Middle frontal gyrus (tissue), 1 donor: Measurements from ENCODE around the gene CSTB.

Experiments
- DNase-seq: peaks from one replicate; pipeline ENCODE4 v3.0.0-alpha.2; 2015; ENCODE audit warnings: low spot score; ENCODE audit errors: extremely low spot score

CSTB gene

DNA sequence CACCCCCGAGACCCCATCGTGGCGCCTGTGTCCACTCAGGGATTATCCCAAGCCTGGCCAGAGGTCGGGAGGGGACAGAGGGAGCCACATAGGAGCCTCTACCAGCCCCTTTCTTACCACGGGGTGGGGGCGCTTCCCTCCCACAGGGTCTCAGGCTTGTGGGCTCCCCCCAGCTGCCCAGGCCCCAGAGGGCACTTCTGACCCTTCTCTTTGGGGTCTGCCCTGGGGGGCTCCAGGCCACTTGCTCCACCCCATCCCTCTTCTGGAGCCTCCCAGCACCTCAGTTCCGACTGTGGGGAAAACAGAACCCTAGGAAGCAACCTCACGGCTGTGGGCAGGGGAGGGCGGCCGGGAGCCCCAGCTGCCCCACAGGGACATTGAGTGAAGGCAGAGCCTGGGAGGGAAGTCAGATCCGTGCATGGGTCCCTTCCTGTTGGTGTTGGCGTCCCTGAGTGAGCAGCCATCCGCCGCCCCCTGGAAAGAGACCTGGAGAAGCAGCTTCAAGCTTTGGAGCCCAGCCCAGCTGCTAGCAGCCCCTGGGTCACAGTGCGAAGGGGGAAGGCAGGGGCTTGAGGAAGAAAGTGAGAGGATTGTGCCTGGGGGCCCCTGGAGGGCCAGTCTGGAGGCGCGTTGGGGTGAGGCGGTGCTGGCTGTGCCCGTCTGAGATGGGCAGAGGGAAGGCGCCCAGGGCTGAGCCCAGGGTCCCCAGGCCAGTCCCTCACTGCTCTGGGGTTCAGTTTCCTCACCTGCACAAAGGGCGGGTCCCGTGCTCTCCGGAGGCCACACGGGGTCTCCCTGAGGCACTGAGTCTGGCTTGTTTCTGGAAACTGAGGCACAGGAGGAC, 35.4 kb upstream of the CSTB start:
- DNase-seq: no peak

DNA sequence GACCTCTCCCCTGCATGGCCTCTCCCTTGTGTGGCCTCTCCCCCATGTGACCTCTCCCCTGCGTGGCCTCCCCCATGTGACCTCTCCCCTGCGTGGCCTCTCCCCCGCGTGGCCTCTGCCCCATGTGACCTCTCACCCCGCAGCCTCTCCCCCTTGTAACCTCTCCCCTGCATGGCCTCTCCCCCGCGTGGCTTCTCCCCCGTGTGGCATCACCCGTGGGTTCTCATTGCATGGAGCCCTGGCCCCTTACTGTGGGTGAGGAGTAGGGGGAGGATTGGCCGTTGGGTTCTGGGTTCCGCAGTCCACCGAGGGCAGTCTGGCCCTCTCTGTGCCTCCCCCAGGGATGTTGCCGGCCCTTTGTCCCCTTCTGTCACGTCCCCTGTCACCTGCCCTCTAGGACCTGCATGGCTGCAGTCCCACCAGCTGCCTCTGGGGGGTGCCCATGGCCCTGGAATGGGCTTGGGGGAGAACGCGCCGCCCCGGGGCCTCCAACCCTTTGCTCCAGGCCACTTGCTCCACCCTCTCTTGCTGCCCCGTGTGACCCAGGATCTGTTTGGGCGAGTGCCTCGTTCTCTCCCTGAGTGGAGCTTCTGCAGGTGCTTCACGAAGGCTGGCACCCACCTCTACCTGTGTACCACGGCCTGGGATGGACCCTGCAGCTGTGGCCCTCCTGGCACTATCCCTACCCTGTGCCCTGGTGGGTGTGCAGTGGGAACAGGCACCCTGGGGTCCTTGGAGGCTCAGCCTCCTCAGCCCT, 34.6 kb upstream of the CSTB start:
- no peak for DNase-seq

DNA sequence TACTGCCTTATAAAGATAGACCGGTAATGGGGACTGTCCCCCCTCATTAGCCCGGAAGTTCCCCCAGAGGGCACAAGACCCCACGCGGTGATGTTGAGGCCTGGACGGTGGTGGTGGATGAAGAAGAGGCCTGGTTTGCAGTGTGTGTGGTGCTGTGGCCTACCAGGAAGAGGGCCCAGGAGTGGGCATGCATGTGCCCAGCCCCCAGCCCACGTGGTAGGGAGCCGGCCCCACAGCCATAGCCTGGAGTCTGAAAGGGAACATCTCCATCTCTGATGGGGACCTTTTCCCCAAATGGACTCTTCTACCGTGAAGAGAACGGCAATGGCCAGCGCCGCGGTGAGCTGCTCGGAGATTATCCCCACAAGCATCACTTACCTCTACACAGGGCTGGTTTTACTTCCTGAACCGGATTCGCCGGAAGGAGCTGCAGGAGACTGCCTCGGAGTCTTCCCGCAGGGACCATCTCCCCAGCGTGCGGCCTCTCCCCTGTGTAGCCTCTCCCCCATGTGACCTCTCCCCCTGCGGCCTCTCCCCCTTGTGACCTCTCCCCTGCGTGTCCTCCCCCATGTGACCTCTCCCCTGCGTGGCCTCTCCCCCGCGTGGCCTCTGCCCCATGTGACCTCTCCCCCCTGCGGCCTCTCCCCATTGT, 33.9 kb upstream of the CSTB start:
- DNase-seq: no peak

DNA sequence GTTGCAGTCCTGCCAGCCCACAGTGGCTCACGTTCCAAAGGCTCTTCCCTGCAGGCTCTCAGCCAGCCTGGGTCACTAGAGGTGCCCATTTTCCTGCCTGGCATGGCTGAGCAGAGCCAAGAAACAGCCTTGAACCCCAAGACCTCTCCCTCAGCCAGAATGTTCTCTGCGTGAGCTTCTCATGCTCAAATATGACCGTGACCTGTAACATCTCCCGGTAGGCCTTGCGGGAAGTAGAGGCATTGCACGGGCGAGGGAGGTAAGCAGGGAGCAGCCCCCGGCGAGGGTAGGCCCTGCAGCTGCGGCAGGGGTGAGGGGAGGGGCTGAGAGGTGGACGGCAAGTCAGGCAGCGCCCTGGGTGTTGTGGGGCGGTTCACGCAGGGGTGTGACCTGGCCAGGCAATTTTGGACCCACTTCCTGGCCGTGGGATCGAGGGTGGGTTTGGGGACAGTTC, 33.3 kb upstream of the CSTB start:
- DNase-seq: no peak

DNA sequence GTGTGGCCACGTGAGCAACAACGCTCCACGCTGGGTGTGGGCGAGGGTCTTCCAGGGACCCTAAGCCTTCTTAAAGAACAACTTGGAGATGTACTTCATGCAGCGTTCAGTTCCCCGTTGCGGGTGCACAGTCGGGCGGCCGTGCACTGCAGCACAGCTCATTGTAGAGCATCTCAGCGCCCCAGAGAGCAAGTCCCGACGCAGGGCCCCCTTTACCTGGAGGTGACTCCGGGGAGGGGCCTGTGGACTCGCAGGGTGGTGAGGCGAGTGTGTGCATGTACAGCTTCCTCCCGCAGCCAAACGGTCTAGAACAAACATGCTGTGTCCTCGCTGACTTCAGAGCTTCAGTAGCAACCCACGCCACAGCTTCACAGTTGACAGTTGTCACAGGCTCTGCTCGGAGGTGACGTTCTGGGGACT, 32.7 kb upstream of the CSTB start:
- no peak for DNase-seq

DNA sequence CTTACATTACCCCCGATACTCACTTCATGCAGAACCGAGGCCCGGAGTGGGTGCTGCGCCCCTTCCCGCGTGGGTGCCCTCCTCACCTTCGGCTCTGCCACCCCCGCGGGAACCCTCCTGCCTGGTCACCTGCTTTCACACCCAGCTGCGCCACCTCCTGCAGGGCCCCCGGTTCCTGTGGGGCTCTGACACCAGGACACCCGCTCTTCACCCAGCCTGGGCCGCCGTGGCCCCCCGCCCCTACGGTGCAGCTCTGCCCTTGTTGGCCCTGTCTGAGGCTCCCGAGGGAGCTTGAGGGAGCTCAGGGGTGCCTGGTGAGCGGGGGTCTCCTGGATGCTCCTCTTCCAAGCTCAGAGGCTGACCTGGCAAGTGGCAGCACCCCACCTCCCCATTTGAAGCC, 32.3 kb upstream of the CSTB start:
- DNase-seq: no peak

DNA sequence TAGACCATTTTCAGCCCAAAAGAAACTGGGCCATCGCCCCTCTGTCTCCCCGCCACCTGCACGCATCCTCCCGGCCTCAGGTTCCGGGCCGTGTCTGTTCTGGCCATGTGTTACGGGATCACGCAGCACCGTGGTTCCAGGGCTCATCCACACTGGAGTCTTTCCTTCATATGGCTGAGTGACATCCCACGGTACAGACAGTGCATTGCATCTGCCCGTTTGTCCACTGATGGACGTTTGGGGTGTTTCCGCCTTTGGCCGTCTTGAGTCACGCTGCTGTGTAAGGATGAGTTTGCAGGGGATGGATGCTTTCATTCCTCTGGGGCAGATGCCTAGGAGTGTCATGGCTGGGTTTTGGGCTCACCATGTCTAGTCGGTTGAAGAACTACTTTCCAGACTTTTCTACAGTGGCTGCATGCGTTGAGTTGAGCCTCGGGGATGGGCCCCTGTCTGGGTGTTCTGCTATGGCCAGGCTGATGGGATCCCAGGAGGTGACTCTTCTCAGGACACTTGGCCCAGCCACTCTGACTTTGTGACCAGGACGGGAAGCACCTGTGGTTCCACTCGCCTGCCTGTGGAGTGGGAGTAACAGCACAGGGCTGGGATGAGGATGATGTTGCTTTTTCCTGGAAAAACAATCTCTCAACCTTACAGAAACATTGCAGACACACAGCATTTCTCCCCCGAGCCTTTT, 30.1 kb upstream of the CSTB start:
- no peak for DNase-seq

DNA sequence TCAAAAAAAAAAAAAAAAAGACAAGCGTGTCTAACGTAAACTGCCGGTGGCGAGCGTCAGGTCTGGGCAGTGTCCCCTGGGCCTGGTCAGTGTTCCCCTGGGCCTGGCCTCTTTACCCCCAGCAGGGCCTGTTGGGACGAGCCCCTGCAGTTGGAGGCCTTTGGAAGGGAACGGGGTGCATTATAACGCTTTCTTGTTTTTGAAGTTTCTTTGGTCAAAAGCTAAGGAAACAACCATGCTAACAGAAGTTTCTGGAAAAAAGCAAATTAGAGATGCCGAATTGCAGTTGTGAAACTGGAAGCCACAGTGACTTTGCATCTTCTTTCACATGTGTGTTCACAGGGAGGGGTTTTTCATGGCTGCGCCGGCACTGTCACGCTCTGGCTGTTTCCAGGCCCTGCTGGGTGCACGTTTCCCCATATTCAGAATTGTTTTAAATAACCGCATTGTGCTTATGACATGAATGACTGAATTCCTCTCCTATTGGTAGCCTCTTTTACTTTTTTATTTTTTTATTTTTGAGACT, 29.2 kb upstream of the CSTB start:
- no peak for DNase-seq

DNA sequence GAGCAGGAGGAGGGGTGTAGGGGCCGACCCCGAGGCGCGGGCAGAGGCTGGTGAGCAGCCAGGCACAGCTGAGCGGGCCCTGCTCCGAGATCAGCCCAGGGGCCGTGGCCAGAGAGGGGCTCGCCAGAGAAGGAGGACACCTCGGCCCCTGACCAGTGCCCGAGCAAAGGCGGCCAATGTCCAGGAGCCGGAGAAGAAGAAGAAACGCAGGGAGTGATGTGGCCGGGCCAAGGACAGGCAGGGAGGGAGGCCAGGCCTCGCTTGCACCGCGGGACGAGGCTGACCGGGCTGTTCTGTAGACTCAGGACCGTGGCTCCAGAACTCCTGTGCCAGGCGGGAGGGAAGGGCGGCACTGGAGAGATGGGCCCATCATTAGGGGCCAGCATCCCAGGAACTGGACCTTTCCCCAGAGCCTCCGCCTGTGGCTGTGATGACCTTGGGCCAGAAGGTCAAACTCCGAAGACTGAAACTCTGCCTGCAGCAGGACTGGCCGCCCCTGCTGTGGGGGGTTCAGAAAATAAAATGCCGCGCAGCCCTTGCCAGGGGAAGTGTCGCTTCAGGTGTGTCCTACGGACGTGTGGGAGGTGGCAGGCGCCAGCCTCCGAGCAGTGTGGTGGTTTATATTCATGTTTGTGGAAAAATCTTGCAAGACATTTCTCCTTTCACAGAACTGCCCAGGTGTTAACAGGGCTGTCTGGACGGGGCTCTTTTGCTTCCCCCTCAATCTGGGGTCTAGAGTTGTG, 27.6 kb upstream of the CSTB start:
- no peak for DNase-seq

DNA sequence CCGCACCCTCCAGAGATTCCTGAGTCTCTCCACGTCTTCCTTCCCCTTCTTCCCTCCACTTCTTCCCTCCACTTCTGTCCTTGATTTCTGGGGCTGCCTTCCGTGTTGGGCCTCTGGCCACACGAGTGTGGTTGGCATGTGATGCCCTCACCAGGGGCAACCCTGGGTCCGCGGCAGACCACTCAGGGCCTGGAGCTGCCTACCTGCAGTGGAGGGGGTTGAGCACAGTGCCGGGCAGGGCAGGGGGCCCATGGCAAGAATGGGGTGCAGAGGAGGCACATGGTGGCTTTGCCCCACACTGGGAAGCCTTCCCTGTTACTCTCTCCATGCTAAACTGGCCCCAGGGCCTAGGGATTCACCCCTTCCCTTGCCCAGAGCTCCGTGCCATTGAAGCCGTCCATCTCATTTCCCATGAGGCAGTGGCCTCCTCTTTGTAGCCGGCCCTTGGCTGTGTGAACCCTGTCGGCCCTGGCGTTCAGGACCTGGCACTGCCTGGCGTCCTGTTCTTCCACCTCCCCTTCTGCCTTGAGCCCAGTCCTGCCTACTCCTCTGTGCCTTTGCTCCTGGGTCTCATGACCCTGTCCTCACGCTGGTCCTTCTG, 26.7 kb upstream of the CSTB start:
- DNase-seq: no peak

DNA sequence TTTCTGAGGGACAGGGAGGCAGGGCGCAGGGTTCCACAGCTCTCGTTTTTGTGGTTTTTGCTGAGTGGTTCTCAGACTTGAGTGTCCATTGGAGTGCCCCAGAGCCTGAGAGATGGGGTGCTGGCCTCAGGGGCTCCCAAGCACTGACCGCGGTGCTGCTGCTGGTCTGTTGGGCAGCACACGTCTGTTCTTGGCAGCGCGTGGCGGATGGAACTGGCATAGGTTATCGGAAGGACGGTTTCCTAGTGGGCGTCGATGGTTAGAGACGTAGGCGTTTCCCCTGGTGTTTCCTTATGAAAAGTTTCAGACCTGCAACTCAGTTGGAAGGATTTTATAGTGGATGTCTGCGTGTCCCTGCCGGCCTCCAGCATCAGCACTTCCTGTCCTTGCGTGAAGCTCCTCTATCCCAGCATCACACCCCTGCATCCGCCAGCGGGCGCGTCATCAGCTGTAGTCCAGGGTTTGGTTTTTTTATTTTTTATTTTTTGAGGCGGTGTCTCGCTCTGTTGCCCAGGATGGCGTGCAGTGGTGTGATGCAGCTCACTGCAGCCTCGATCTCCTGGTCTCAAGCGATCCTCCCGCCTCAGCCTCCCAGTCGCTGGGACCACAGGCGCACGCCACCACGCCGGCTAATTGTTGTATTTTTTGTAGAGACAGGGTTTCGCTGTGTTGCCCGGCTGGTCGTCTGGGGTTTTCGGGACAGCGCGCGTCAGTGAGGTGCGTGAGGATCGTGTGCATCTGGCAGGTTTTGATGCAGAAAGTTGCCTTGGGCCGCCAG, 25.1 kb upstream of the CSTB start:
- no peak for DNase-seq

DNA sequence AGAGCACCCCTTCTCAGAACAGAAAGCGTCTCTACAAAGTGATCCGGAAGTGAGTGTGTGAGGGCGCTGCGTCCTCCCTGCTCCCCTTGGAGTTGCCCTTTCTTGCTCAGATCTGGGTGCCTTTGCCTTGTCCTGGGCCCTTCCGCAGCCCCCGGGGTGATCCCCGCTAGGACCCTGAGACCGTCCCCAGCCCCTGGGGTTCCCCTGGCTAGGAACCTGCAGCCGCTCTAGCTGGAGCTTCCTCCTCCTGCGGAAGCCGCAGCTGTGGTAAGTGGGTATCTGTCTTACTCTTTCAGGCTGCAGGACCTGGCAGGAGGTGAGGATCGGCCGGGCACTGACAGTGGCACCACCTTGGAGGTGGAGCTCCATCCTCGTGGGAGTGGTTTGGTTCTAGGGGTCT, 24.5 kb upstream of the CSTB start:
- DNase-seq: no peak

DNA sequence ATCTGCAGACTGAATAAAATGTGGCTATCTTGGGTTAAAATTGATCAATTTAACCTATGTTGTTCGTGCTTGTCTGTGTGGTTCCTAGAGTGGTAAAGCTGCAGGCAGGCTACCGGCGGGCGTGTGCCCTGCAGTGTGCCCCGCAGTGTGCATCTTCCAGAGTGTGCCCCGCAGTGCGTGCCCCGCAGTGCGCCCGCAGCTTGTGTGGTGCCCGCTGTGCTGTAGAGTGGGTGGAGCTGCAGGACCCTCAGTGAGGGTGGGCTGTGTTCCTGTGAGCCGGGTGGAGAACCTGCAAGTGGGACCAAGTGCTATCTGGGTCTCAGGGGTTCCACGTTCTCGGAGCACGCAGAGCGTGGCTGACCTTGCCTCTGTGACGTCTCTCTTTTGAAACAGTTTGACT, 24.0 kb upstream of the CSTB start:
- no peak for DNase-seq

DNA sequence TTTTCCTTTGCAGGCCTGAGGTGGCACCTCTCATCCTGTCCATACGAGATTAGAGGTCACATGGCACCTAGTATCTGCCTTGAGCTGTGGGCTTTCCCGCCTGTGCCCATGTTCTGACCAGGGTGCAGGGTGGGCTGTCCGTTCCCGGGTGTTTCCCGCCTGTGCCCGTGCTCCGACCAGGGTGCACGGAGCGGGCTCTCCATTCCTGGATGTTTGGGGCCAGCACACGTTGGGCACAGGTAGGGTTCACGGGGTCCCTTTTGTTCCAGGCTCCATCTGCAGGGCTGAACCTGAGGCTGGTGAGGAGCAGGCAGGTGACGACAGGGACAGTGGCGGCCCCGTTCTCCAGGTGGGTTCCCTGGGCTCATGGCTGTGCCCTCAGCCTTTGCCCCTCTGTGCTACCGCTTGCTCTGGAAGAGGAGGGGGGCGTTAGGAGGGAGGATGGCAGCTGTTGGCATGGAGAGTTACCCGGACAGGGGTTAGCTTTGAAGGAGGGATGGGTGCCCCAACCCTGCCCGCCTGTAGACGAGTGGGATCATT, 23.3 kb upstream of the CSTB start:
- DNase-seq: no peak

DNA sequence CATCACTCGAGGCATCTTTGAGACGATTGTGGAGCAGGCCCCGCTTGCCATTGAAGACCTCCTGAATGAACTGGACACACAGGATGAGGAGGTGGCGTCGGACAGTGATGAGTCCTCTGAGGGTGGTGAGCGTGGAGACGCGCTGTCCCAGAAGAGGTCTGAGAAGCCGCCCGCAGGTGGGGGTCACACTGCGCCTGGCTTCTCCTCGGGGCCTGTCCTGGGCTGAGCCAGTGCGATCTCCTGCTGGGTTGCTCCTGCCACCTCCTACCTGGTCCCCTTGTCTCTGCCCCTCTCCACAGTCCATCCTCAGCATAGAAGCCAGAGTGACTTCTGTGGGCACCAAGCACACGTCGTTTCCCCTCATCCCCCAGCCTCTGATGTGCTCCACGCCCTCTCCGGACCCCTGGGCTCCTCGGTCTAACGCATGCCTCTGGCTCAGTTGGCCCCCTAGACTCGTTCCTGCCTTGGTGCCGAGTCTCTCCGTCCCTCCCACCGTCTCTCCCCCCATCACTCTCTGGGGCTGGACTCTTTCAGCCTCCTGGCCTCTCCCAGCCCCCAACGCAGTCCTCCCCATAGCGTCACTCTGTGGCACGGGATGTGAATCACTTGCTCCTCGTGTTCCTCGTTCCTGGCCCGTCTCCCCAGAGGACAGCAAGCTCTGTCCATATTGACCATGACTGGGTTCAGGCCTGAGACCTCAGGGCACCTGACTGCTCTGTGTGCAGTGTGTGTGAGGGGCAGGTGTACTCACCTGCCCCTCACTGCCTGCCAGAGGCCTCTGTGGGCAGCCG, 22.0 kb upstream of the CSTB start:
- DNase-seq: no peak

DNA sequence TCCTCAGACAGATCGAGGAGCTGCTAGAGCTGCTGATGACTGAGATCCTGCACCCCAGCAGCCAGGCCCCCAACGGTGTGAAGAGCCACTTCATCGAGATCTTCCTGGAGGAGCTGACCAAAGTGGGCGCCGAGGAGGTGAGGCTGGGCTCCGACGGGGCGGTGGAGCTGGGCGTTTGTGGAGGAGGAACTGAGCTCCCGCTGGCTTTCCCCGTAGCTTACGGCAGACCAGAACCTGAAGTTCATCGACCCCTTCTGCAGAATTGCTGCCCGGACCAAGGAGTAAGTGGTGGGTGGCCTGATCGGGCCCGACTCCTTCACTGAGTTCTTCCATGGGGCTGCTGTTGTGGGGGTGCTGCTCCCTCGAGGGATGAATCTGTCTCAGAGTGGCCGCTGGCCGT, 21.3 kb upstream of the CSTB start:
- no peak for DNase-seq

DNA sequence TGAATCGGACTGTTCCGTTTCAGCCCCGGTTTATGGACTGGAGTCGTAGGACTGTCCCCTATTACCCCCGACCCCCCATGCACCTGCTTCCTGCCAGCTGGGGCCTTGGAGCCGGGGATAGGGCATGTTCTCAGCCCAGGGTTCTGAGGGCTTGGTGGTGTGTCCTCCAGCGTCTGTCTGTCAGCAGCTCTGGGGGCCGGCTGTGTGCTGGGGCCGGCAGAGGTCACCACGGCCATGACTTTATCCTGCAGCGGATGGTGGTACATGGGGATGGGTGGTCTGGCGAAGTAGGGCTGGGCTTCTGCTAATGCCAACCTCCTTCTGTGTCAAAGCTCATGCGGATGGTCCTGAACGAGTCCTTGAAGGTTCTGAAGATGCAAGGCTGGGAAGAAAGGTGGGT, 18.7 kb upstream of the CSTB start:
- DNase-seq: no peak

DNA sequence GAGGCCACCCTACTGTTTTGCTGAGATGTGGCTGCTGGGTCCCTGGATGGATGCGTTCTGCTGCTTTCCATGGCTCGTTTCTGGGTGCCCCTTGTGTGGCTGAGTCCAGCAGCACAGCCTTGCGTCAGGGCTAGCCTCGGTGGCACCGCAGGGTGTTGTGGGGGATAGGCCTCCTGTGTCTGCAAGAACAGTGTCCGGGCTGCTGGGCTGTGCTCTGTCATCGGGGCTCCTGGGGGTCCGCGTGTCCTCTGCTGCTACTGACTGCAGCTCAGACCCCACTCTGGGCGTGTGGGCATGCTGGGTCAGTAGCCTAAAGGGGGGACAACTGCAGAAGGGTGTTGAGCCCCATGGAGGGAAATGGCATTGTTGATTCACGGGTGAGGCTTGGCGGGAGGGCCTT, 18.2 kb upstream of the CSTB start:
- DNase-seq: no peak
